ENCODE measurements around the gene ST6GAL1. TPM values are rescaled to one million over a fixed set of nuclear protein-coding genes. Genes with fewer than 3 reads are reported as not detected.

Gene ST6GAL1
- total and polyA plus RNA-seq, 10 of the 15 experiments (the other 5 are each of a cell fraction or from before 2014, with no cell fraction given) = 74.2 to 248 (median 149) TPM

- TF ChIP-seq CHD2 (IDR thresholded peaks at IDR 0.05; ENCODE audit: borderline replicate concordance, low read depth, low read length) = peak; percentile 82; the same call in 1 of the 2 replicates
- TF ChIP-seq KLF5 (IDR thresholded peaks at IDR 0.05; ENCODE audit: partially characterized antibody) = no peak
- TF ChIP-seq RELA (IDR thresholded peaks at IDR 0.05; ENCODE audit: borderline replicate concordance, partially characterized antibody) = peak; percentile 22
- no peak for TF ChIP-seq SIN3A (IDR thresholded peaks at IDR 0.05; ENCODE audit: low read depth, low read length)
- TF ChIP-seq RCOR1 (conservative IDR thresholded peaks at IDR 0.05; ENCODE audit: low read depth, low read length) = 0 out of 2 replicates have a peak, but pooled peaks have one; percentile 14
- 0 out of 2 replicates have a peak, but pooled peaks have one; percentile 8 for TF ChIP-seq GABPA (IDR thresholded peaks at IDR 0.05; ENCODE audit: low read depth)
- peak; percentile 90 for TF ChIP-seq EED (IDR thresholded peaks at IDR 0.05; ENCODE audit: low read depth)
- TF ChIP-seq USF1 (IDR thresholded peaks at IDR 0.05; ENCODE audit: borderline replicate concordance, extremely low read length, insufficient read depth, low read depth, low read length) = no peak
- TF ChIP-seq ZNF207 (IDR thresholded peaks at IDR 0.05; ENCODE audit: borderline replicate concordance) = no peak; the same call in 1 of the 2 replicates
- TF ChIP-seq SRF (IDR thresholded peaks at IDR 0.05; ENCODE audit: low read depth in 2 of 2, low read length in 2 of 2) = 0 out of 4 replicates have a peak, but pooled peaks of 1 of the 2 experiments have one; percentile 18
- 0 out of 2 replicates have a peak, but pooled peaks have one; percentile 54 for TF ChIP-seq ZSCAN29 (IDR thresholded peaks at IDR 0.05)
- TF ChIP-seq YBX1 (IDR thresholded peaks at IDR 0.05) = no peak
- peak; percentile 84 for TF ChIP-seq CBFB (IDR thresholded peaks at IDR 0.05; ENCODE audit: low read depth)
- no peak for TF ChIP-seq WRNIP1 (IDR thresholded peaks at IDR 0.05; ENCODE audit: borderline replicate concordance, low read depth, low read length)
- peak; percentile 94 for TF ChIP-seq BHLHE40 (IDR thresholded peaks at IDR 0.05; ENCODE audit: borderline replicate concordance in 1 of 2, low read depth in 2 of 2, low read length in 1 of 2)
- no peak for TF ChIP-seq NFYA (IDR thresholded peaks at IDR 0.05; ENCODE audit: borderline replicate concordance, low read depth, low read length)
- peak; percentile 88 for TF ChIP-seq MYB (IDR thresholded peaks at IDR 0.05; ENCODE audit: borderline replicate concordance, low read depth, low read length)
- TF ChIP-seq TCF7 (IDR thresholded peaks at IDR 0.05; ENCODE audit: borderline replicate concordance) = peak; percentile 62
- 0 out of 2 replicates have a peak, but pooled peaks have one; percentile 19 for TF ChIP-seq SMARCA5 (IDR thresholded peaks at IDR 0.05)
- TF ChIP-seq SKIL (IDR thresholded peaks at IDR 0.05; ENCODE audit: low read depth, poor library complexity, severe bottlenecking) = peak; percentile 94
- TF ChIP-seq NFYB (IDR thresholded peaks at IDR 0.05; ENCODE audit: insufficient read depth, low read depth, low read length) = no peak
- 0 out of 2 replicates have a peak, but pooled peaks have one; percentile 38 for TF ChIP-seq SREBF1 (IDR thresholded peaks at IDR 0.05; ENCODE audit: low read length)
- no peak for TF ChIP-seq SUPT20H (IDR thresholded peaks at IDR 0.05; ENCODE audit: borderline replicate concordance, control insufficient read depth, low read depth, low read length)
- peak; percentile 74; the same call in 1 of the 3 replicates for TF ChIP-seq POU2F2 (IDR thresholded peaks at IDR 0.05; ENCODE audit: borderline replicate concordance, low read depth, low read length)
- peak; percentile 72 for TF ChIP-seq CREB1 (IDR thresholded peaks at IDR 0.05; ENCODE audit: low read depth)
- peak; percentile 94 for TF ChIP-seq TBL1XR1 (IDR thresholded peaks at IDR 0.05; ENCODE audit: low read depth, low read length)
- TF ChIP-seq MTA3 (IDR thresholded peaks at IDR 0.05; ENCODE audit: borderline replicate concordance, low read length) = peak; percentile 98
- TF ChIP-seq BRCA1 (IDR thresholded peaks at IDR 0.05; ENCODE audit: low read depth, low read length) = no peak
- peak; percentile 97 for TF ChIP-seq BACH1 (IDR thresholded peaks at IDR 0.05; ENCODE audit: borderline replicate concordance)
- no peak for TF ChIP-seq IRF3 (IDR thresholded peaks at IDR 0.05)
Measured at GRCh38 chr3:187000711-187001151, 70.4 kb downstream of the ST6GAL1 start (continued).

Data from GM12878 (cell line).